A549 treated with CORT108297 at 1 μM for 4 hours (cell line): Measurements from ENCODE around the gene FGF22. TPM values are rescaled to one million over a fixed set of nuclear protein-coding genes. Genes with fewer than 3 reads are reported as not detected.

Source experiments
- total RNA-seq: library from RNA; stranded (reverse); fragments of 200-300 nt; extraction: Qiagen RNA extraction; gene quantifications from 5 replicates; pipeline ENCODE4 v1.2.3, GENCODE V29; 2022

Gene FGF22
- total RNA-seq: 0.22 to 1.2 TPM (median 0.76 TPM) in 5 replicates

GRCh38 chr19:639253-640160 is at the start of gene FGF22:
FGF22 (plus strand) TSS chr19:639879; CDS start chr19:639926, 47 bp downstream.

GRCh38 chr19:633068-633785 is 6.5 kb upstream of the FGF22 start, which contains the start of gene POLRMT:
POLRMT (minus strand) TSS chr19:633537; CDS start chr19:633512, 25 bp downstream.

DNA sequence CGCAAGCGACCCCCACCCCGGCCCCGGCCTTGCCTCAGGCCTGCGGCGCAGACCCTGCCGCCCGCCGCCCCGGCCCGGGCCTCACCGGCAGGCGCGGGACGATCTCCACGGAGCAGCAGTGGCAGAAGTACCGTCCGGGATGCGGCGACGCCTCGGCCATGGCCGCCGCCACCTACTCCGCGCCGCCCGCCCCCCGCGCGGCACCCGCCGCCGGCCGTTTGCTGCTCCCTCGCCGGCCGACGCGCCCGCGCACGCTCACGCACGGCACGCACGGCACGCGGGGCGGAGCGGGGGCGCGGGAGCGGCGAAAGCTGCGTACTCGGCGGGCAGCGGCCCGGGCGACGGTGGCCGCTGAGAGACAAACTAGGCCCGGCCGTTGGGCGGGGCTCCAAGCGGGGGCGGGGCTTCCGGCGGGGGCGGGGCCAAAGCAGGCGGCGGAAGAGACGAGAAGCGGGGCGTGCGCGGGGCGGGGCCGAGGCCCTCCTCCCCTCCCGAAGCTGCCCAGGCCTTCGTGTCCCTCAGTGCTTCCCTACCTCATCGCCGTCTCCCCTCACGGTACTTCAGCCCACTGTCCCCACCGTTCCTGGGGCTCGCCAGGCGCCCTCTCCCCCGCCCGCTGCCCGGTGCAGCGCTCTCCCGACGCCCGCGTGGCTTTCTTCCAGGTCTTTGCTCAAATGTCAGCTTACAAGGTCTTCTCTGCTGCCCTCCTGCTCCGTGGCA is 23.4 kb downstream of the FGF22 start, which contains the start of gene RNF126:
Gene RNF126, minus strand, starts transcription at position 253 of the 720 bp plus-strand sequence. Its CDS starts 93 bp downstream, at position 160.

GRCh38 chr19:676339-677105 is 36.8 kb downstream of the FGF22 start, which contains the start of gene FSTL3:
FSTL3 (plus strand) TSS chr19:676392; CDS start chr19:676424, 32 bp downstream.

Other genes starting within 250 kb of the FGF22 start
- 0.25 to 0.59 TPM (median 0.54 TPM) in 5 replicates for gene C2CD4C, start 230.7 kb upstream of the FGF22 start, total RNA-seq
- gene SHC2, start 178.8 kb upstream of the FGF22 start, total RNA-seq: 0.52 to 1.4 TPM (median 1.1 TPM) in 5 replicates
- gene MADCAM1, start 143.4 kb upstream of the FGF22 start, total RNA-seq: 0.23 to 0.39 TPM (median 0.33 TPM) in 5 replicates
- 8.1 to 17.5 TPM (median 17.2 TPM) in 5 replicates for gene TPGS1, start 132.4 kb upstream of the FGF22 start, total RNA-seq
- gene CDC34, start 108.1 kb upstream of the FGF22 start, total RNA-seq: 67.1 to 108 TPM (median 103 TPM) in 5 replicates
- 0.15 to 0.57 TPM (median 0.36 TPM) in 5 replicates for gene GZMM, start 95.8 kb upstream of the FGF22 start, total RNA-seq
- gene BSG, start 67.3 kb upstream of the FGF22 start, total RNA-seq: 715 to 760 TPM (median 743 TPM) in 5 replicates
- gene HCN2, start 50.0 kb upstream of the FGF22 start, total RNA-seq: 27.2 to 45.0 TPM (median 40.3 TPM) in 5 replicates
- gene POLRMT, start 6.3 kb upstream of the FGF22 start, total RNA-seq: 68.3 to 100 TPM (median 97.9 TPM) in 5 replicates
- gene RNF126, start 23.3 kb downstream of the FGF22 start, total RNA-seq: 45.1 to 75.9 TPM (median 71.8 TPM) in 5 replicates
- 153 to 212 TPM (median 193 TPM) in 5 replicates for gene FSTL3, start 36.5 kb downstream of the FGF22 start, total RNA-seq
- 0.13 TPM in 1 of 5 replicates, not detected in the others for gene PRSS57, start 55.6 kb downstream of the FGF22 start, total RNA-seq
- 11.5 to 17.8 TPM (median 15.2 TPM) in 5 replicates for gene PALM, start 69.1 kb downstream of the FGF22 start, total RNA-seq
- 76.4 to 104 TPM (median 97.4 TPM) in 5 replicates for gene MISP, start 111.2 kb downstream of the FGF22 start, total RNA-seq
- 212 to 223 TPM (median 220 TPM) in 5 replicates for gene PTBP1, start 157.6 kb downstream of the FGF22 start, total RNA-seq
- 3.6 to 5.1 TPM (median 4.5 TPM) in 5 replicates for gene PLPPR3, start 182.1 kb downstream of the FGF22 start, total RNA-seq
- gene AZU1, start 188.0 kb downstream of the FGF22 start, total RNA-seq: 0.21 to 0.54 TPM (median 0.25 TPM) in 5 replicates
- 0.27 to 0.56 TPM (median 0.34 TPM) in 5 replicates for gene PRTN3, start 201.1 kb downstream of the FGF22 start, total RNA-seq
- 0.12 TPM in 1 of 5 replicates, not detected in the others for gene ELANE, start 212.4 kb downstream of the FGF22 start, total RNA-seq
- gene CFD, start 219.8 kb downstream of the FGF22 start, total RNA-seq: 8.5 to 24.7 TPM (median 24.1 TPM) in 5 replicates